GM12874 (cell line): ENCODE measurements around the gene TAS2R14.

Experiments
- TF ChIP-seq, protein P1 (sequence below): IDR thresholded peaks from 2 replicates; pipeline ENCODE4 v1.5.1; 2011; ENCODE audit warnings: low read depth, mild to moderate bottlenecking, control low read depth, low read length, moderate library complexity; ENCODE audit not compliant: insufficient read depth

Gene TAS2R14

DNA sequence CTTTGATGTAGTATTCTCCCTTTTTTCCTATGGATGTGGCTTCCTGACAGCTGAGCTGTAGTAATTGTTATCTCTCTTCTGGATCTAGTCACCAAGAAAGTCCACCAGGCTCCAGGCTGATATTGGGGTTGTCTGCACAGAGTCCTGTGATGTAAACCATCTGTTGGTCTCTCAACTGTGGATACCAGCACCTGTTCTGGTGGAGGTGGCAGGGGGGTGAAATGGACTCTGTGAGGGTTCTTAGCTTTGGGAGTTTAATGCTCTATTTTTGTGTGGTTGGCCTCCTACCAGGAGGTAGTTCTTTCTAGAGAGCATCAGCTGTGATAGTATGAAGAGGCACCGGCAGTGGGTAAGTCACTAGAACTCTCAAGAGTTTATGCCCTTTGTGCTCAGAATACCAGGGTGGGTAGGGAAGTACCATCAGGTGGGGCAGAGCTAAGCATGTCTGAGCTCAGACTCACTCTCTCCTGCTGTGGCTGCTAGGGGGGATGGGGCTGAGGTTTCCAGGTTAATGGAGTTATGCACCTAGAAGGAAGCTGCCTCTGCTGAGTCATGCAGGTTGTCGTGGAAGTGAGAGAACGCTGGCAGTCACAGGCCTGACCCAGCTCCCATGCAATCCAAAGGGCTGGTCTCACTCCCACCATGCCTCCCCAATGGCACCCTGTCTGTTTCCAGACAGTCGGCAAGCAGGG, 3.0 kb upstream of the TAS2R14 start:
- TF ChIP-seq, protein P1, sequence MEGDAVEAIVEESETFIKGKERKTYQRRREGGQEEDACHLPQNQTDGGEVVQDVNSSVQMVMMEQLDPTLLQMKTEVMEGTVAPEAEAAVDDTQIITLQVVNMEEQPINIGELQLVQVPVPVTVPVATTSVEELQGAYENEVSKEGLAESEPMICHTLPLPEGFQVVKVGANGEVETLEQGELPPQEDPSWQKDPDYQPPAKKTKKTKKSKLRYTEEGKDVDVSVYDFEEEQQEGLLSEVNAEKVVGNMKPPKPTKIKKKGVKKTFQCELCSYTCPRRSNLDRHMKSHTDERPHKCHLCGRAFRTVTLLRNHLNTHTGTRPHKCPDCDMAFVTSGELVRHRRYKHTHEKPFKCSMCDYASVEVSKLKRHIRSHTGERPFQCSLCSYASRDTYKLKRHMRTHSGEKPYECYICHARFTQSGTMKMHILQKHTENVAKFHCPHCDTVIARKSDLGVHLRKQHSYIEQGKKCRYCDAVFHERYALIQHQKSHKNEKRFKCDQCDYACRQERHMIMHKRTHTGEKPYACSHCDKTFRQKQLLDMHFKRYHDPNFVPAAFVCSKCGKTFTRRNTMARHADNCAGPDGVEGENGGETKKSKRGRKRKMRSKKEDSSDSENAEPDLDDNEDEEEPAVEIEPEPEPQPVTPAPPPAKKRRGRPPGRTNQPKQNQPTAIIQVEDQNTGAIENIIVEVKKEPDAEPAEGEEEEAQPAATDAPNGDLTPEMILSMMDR: no peak

DNA sequence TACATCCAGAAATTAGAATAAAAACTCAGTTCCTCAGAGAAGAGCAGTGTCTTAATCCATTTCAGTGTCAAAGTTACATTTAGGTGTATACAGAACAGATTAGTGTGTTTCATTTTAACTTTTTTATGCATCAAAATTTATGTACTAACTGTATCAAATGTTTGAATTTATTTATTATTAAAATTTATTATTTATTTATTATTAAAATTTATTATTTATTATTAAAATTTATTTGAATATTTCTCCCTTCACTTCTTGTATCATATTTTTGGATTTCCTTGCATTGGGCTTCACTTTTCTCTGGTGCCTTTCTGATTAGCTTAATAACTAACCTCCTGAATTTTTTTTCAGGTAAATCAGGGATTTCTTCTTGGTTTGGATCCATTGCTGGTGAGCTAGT, 2.3 kb upstream of the TAS2R14 start:
- TF ChIP-seq, protein P1: no peak

DNA sequence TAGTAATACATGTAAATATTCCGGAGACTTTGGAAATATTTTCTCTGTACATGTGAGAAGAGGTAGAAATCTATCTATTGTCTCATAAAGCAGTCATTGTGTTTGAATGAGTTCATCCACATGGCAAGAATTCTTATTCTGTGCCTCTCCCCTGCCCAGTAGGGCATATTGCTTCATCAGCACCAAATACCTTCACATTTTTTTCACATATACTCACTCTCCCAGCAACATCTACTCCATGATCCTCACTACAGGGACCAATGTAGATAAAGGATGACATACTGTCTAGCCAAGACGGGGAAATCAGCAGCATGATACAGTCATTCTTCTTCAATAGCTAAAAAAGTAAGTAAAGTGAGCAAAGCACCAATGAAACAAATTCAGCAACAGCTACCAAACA, 1.3 kb upstream of the TAS2R14 start:
- TF ChIP-seq, protein P1: no peak

DNA sequence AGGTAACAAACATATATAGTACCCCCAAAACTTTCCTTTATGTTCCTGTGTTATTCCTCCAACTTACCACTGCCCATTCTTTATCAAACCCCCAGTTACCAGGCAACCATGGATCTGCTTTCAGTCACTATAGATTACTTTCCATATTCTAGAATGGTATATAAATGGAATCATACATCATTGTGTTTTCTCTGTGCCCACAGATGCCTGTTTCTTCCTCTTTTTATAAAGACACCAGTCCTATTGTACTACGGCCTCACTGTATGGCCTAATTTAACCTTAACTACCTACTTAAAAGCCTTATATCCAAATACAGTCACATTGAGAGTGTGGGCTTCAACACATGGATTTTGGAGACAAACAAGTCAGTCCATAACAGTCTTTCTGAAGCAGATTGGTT, 2.6 kb downstream of the TAS2R14 start:
- TF ChIP-seq, protein P1: no peak

DNA sequence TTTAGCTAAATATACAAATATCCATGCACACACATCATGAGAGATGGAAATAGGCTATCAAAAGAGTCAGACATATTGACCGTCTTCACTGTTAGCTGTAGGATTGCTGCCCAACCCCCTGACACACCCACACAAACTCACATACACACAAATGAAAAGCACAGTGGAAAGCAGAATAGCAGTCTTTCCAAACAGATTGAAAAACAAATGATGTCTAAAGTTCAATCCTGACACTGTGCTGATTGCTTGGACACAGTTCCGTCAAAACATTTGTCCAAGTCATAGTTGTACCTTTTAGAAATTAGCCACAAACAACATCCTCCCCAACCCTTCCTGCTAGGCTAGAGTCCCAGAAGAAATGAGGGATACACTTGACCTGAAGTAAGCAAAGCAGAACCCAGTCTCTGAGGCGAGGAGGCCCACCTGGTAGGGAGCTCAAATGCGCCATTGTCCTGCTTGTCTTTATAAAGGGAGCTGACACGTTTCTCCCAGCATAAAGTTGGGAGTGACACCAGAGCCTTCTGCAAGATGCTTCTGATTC, 10.2 kb downstream of the TAS2R14 start, which contains the start of gene PRH2:
Gene PRH2, plus strand, starts transcription at position 491 of the 541 bp plus-strand sequence. Its CDS starts 38 bp downstream, at position 529.
- TF ChIP-seq, protein P1: no peak

DNA sequence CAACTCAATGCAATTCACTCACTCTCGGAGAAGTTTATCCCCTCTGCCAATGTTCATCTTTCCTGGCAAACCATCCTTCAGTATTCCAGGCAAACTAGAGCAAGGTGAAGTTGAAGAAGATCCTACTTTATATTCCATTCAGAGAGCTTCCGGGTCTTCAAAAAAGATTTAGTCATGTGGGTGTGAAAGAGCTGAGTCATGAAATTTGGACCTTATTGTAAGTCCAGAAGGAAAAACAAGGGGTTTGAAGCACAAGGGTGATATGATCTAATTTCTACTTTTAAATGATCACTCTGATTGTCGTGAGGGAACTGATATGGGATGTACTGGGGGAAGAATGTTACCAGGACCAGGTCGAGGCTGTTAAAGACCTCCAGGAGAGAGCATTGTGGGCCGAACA, 12.8 kb downstream of the TAS2R14 start:
- TF ChIP-seq, protein P1: no peak

DNA sequence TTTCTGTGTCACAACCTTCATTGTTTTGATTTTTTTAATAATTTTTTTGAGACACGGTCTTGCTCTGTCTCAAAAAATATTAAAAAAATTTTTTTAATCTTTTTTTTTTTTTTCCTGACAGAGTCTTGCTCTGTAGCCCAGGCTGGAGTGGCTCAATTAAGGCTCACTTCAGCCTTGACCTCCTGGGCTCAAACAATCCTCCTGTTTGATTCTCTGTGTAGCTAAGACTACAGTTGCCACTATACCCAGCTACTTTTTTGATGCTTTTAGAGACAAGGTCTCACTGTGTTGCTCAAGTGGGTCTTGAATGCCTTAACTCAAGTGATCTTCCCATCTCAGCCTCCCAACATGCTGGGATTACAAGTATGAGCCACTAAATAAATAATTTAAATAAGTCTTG, 19.3 kb downstream of the TAS2R14 start:
- TF ChIP-seq, protein P1: no peak
